AG04449 (cell line): Measurements from ENCODE around the gene AEN.

Experiments used
- CTCF ChIA-PET: fragments of 350-600 bp; formaldehyde crosslinking; extraction: SDS; loops from one replicate; lab custom pipeline; 2021; ENCODE audit warnings: antibody characterized with exemption; lab: Yijun Ruan, JAX
- POLR2A ChIA-PET: fragments of 400-600, 350-600 bp; formaldehyde crosslinking; extraction: SDS; loops from one replicate; lab custom pipeline; 2020; ENCODE audit warnings: antibody characterized with exemption, inconsistent platforms; lab: Yijun Ruan, JAX
- DNase-seq: peaks from one replicate; pipeline ENCODE4 v3.0.0-alpha.2; 2010; ENCODE audit warnings: low read depth, low spot score
- H3K4me3 ChIP-seq: 2 replicates; pipeline ENCODE4 v1.5.1; 2011; ENCODE audit warnings: low read depth, mild to moderate bottlenecking, control low read depth, low read length
- CTCF ChIP-seq: IDR thresholded peaks from one replicate; pipeline ENCODE4 v1.5.1; 2011; ENCODE audit warnings: mild to moderate bottlenecking, moderate library complexity, low read length, control low read depth, inconsistent platforms; ENCODE audit not compliant: insufficient read depth; ENCODE audit errors: missing control alignments

The AEN gene

DNA sequence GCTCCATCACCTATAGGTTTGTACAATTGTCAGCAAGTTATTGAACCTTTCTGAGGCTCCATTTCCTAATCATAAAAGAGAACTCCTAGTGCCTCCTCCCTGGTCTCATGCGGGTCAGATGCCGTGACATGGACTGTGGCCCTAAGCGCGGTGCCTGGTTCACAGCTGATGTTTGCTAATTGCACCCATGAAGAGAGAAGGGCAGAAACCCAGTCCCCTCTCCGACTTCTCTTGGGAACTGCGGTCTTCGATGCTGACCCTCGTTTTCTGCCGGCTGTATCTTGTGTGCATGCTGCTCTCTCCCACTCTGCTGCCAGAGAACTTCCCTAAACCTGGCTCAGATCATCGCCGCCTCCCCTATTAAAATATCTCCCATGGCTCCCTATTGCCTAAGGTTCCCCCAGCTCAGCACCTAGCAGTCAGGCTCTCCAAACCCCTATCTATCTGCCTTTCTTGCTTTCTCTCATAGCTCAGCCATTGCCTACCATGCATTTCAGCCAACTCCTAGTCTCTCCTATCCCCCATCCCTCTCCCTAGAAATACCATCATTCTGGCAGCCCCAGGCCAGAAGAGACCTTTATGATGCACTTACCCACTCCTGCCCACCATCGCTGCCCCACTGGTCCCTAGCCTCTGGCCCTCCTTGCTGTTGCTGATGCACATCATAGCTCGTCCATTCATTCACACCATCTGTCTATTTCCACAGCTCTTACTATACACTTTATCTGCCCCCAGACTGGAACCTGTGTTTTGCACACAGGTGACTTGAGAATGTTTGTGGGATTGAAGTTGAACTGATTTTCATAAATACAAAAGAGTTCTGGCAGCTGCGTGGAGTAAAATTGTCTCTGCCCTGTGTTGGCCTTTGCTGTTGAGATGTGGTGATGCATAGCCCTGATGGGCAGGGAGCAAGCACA lies 24.3 kb downstream of the AEN start:
- H3K4me3 ChIP-seq: no peak overlapping the region
- CTCF ChIA-PET: interaction anchor here (1.0 to 3.1 kb wide), 2 partner anchors 12 to 15 kb away, joined by 3 to 25 read pairs; no protein-coding TSS in a partner anchor
- DNase-seq: no peak
- TF ChIP-seq CTCF: no peak
- POLR2A ChIA-PET: no interaction called here

DNA sequence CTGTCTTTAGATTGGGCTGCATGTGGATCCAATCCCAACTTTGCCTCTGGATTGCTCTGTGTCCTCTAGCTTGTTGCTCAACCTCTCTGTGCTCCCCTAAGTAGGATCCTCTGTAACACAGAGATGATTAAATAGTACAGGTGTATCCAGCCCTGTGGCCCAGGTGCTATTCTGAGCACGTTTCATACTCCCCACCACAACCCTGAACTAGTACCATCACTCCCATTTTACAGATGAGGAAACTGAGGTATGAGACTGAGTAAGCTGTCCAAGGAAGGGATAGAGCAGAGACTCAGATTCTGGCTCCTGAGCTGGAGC lies 24.9 kb downstream of the AEN start:
- ChIA-PET POLR2A (no interaction called here), CTCF (interaction anchor here (1.0 to 3.1 kb wide), 2 partner anchors 11 to 14 kb away, joined by 3 to 25 read pairs; no protein-coding TSS in a partner anchor)
- H3K4me3 ChIP-seq: no peak overlapping the region
- no peak for DNase-seq
- no peak for TF ChIP-seq CTCF

GRCh38 chr15:88646951-88647350 lies 25.8 kb downstream of the AEN start:
- no peak for TF ChIP-seq CTCF
- DNase-seq: no peak
- ChIA-PET POLR2A (no interaction called here), CTCF (interaction anchor here (3.1 kb wide), 1 partner anchor 10 kb away, joined by 25 read pairs; no protein-coding TSS in a partner anchor)
- no peak overlapping the region for H3K4me3 ChIP-seq

DNA sequence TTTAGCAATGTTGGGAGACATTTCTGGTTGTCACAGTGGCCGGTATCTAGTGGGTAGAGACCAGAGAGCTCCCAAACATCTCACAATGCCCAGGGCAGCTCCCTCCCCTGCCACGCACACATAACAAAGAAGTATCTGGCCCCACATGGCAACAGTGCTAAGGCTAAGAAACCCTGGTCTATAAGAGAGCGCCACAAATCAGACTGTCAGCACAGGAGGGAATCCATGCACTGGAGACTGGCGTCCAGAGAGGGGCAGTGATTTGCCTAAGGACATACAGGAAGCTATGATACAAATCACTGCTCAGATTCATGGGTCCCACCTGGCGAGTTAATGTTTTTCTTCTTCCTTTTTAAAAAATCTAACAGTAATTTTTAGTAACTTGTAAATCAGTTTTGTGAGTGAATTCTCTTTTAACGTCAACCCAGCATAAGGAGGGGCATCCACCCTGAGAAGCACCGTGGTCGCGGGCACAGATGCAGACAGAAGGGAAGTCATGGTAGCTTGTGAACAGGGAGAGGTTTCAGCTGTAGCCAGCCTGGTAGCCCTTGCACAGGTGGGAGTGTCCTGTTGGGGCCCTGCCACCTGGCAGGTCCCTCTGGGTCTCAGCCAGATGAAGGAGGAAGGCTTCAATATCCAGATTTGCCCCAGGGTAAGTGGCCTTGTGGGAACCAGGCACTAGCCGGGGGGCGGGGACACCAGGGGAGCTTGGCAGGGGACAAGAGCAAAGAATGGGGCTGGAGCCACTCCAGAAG lies 26.4 kb downstream of the AEN start:
- no peak for TF ChIP-seq CTCF
- no peak overlapping the region for H3K4me3 ChIP-seq
- ChIA-PET POLR2A (no interaction called here), CTCF (interaction anchor here (3.1 kb wide), 1 partner anchor 10 kb away, joined by 25 read pairs; no protein-coding TSS in a partner anchor)
- no peak for DNase-seq

DNA sequence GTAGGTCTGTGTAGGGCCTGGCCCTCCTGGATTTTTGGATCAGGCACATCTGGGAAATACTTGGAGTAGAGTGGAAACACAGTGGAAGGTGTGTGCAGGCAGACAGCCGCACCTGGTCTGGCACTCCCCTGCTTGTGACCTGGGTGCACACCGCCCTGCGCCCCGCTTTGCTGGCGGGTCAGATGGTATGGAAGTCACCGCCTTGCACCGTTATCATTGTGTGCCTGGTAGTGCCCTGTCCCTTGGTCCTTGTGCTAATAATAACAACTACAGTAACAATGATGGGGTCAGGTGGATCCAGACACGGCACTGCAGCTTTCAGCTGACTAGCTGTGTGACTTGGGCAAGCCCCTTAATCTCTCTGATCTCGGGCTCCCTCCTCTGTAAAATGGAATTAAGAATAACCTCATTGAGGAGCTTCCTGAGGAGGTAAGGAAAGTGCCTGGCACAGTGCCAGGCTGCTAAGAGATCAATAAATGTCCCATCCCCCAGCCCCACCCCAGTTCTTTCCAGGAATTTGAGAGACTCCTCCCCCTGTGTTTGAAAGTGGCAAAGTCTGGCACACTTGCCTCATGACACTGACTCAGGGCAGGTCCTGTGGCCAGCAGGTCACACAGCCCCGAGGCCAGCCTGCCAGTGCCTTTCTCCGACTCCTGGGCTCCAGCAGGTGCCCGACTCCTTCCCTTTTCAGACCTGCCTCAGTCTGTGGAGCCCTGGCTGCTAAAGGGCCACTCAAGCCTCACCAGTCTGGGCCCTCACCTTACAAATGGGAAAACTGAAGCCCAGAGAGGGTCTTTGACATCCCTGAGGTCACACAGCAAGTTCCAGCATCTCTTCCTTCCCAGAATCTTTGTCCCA lies 27.4 kb downstream of the AEN start:
- TF ChIP-seq CTCF: no peak
- ChIA-PET CTCF (interaction anchor here (1.1 to 1.3 kb wide), 2 partner anchors 10 to 186 kb away, joined by 5 to 8 read pairs; no protein-coding TSS in a partner anchor), POLR2A (interaction anchor here (0.5 to 1.9 kb wide), 2 partner anchors 10 to 27 kb away, joined by 3 to 6 read pairs; partner anchors contain the start of genes AEN and ISG20)
- no peak overlapping the region for H3K4me3 ChIP-seq
- DNase-seq: no peak
